Left renal cortex interstitium (tissue), 4 donors: ENCODE measurements around the gene PRR29. TPM values are rescaled to one million over a fixed set of nuclear protein-coding genes. Genes with fewer than 3 reads are reported as not detected.
A peak's percentile ranks its signal among the peaks of the same experiment; 100 is the strongest.
"Not testable (repeated sequence)": the region's sequence is repeated elsewhere in the genome, so short reads cannot be mapped to it uniquely, and the experiment has no call there.

Source experiments
- DNase-seq, 4 donors: peaks; one replicate each; pipeline ENCODE4 v3.0.0-alpha.2; 2013; ENCODE audit warnings: low read depth in 4 of 4, low spot score in 2 of 4, missing footprints in 1 of 4
- polyA plus RNA-seq, 4 donors: library from polyadenylated mRNA; unstranded; fragments of 120-200 nt; gene quantifications; one replicate each; pipeline ENCODE4 v1.2.1, GENCODE V29; 2013; ENCODE audit not compliant: insufficient read length in 4 of 4

Gene PRR29
- polyA plus RNA-seq, 4 donors, result 2.9 to 4.0 (median 3.6) TPM

- no peak for DNase-seq
Measured at GRCh38 chr17:63973930-63974593, 24.1 kb upstream of the PRR29 start.

GRCh38 chr17:63974594-63975192, 23.5 kb upstream of the PRR29 start:
- no peak for DNase-seq

- no peak for DNase-seq
Measured at GRCh38 chr17:63975541-63976092, 22.5 kb upstream of the PRR29 start.

- no peak for DNase-seq
Measured at GRCh38 chr17:63976702-63977101, 21.4 kb upstream of the PRR29 start.

- DNase-seq, result no peak
Measured at GRCh38 chr17:63978272-63979200, 19.6 kb upstream of the PRR29 start.

- not testable (repeated sequence) for DNase-seq
Measured at GRCh38 chr17:63982641-63983040, 15.5 kb upstream of the PRR29 start.

GRCh38 chr17:63983320-63983719, 14.8 kb upstream of the PRR29 start:
- no peak for DNase-seq

- DNase-seq, result no peak
Measured at GRCh38 chr17:63984236-63984635, 13.9 kb upstream of the PRR29 start.

GRCh38 chr17:63984651-63985386, 13.3 kb upstream of the PRR29 start:
- no peak for DNase-seq

GRCh38 chr17:63985387-63986140, 12.6 kb upstream of the PRR29 start:
- no peak for DNase-seq

GRCh38 chr17:63986821-63987220, 11.3 kb upstream of the PRR29 start:
- DNase-seq, result no peak

- no peak for DNase-seq
Measured at GRCh38 chr17:63987221-63988126, 10.7 kb upstream of the PRR29 start.

- DNase-seq, result no peak
Measured at GRCh38 chr17:63988127-63988478, 10.0 kb upstream of the PRR29 start.

GRCh38 chr17:63988741-63989621, 9.2 kb upstream of the PRR29 start:
- DNase-seq, result peak in 2 of 4 donors; percentile 36 to 37

- DNase-seq, result no peak
Measured at GRCh38 chr17:63989622-63990345, 8.4 kb upstream of the PRR29 start.

GRCh38 chr17:63991611-63992010, 6.5 kb upstream of the PRR29 start:
- DNase-seq, result no peak

- no peak for DNase-seq
Measured at GRCh38 chr17:63993368-63993985, 4.7 kb upstream of the PRR29 start.
